Hippocampal formation (tissue), 2 donors: ENCODE data around the gene WDR93.

Experiments used
- DNase-seq, 2 donors: peaks; one replicate each; lab custom pipeline; 2025; lab: John Stamatoyannopoulos, UW

Gene WDR93

DNA sequence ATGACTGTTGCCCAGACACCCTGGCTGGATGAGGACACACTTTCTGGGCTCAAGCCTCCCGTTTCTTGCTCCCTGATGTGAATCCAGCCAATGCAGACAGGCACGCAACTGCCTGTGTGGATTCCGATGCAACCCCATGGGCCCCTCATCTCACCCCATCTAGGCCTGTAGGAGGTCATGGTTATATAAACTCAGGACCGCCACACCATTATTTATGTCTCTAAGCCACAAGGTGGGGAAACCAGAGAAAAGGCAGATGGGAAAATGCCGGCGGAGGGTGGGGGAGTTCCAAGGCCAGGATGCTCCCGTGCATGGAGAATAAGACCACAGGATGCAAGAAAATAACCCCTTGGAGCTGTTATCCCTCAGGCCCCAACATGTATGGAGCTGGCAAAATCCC, 58.4 kb downstream of the WDR93 start:
- no peak for DNase-seq

DNA sequence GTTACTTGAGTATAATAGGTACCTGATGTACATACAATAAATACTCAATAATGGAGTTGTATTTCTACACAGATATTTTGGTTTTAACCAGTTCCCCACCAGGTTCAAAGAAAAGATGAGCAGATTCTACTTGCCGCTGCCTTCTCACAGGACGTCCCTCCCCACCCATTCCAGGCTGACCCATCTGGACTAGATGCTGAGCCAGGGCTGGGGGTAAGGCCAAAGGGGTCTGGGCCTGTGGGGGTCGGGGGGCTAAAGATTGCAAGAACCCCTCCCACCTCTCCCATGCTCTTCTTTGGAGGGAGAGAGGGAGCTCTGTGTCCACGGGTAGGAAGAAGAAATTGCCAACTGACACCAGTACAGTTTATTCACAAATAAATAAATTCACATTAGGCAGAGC, 58.9 kb downstream of the WDR93 start:
- DNase-seq: no peak

GRCh38 chr15:89749951-89750559, 59.4 kb downstream of the WDR93 start:
- DNase-seq: no peak

DNA sequence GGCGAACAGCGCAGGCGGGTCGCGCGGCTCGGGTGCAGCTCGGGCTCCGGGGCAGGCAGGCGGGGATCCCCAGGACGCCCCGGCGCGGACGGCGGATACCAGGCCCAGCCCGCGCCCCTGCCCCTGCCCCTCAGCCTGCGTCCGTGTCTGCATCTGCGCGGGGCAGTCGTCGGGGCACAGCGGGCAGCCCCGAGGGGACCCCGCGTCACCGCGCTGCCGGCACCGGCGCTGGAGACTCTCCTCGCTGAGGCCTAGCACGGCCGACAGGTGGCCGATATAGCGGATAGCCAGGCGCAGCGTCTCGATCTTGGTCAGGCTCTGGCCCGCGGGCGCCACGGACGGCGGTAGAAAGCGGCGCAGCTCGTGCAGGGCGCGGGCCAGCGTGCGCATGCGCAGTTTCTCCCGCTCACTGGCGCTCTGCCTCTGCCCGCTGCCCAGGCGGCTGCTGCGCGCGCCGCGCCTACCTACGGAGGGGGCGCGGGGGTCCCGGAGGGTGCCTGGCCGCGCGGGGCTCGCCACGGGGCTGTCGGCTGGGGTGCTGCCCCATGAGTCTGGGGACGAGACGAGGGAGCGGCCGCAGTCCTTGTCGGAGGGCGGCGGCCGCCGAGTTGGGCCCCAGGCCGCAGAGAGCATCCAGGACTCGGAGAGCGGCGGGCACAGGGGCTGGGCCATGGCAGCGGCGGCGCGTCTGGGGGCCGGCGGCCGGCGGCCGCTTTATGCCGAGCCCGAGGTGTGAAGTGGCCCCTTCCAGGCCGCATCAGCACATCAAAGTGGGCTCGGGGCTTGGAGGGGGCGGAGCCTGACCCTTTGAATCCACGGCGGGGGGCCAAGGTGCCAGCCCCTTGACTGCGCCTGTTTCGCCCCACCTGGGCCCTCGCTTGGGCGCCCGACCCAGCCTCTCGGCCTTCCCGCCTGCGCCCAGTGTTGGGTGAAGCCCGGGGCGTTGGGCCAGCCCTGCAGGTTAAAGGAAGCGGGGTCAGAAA, 60.2 kb downstream of the WDR93 start, which contains the start of gene MESP1:
Gene MESP1, minus strand, starts transcription at position 690 of the 983 bp plus-strand sequence. Its CDS starts 18 bp downstream, at position 672.
- DNase-seq: peak; percentile 82 to 89

DNA sequence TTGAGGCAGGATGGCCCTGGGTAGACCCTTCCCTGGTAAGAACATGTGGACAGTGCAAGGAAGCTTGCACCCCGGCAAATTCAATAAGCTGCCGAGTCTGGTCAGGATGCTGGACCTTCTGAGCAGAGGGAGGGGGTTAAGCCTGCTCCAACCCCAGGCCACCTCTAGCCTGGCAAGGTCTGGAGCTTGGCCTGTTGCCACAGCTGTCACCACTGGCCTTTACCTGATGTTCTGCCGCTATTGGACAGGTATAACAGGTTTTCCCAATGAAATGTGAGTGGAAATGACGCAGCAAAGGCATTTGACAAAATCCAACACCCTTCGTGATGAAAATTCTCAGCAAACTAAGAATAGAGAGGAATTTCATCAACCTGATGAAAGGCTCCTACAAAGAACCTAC, 61.1 kb downstream of the WDR93 start:
- no peak for DNase-seq

DNA sequence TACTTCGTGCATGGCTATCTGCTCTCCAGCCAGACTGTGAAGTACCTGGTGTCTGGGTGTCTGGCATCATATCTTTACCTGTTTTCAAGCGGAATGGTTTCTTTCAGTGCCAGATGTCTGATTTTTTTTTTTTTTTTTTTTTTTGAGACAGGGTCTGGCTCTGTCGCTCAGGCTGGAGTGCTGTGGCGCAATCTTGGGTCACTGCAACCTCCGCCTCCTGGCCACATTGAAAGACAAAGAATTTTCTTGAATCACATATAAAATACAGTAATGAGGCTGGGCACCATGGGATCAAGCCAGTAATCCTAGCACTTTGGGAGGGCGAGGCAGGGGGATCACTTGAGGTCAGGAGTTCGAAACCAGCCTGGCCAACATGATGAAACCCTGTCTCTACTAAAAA, 63.2 kb downstream of the WDR93 start:
- DNase-seq: no peak

DNA sequence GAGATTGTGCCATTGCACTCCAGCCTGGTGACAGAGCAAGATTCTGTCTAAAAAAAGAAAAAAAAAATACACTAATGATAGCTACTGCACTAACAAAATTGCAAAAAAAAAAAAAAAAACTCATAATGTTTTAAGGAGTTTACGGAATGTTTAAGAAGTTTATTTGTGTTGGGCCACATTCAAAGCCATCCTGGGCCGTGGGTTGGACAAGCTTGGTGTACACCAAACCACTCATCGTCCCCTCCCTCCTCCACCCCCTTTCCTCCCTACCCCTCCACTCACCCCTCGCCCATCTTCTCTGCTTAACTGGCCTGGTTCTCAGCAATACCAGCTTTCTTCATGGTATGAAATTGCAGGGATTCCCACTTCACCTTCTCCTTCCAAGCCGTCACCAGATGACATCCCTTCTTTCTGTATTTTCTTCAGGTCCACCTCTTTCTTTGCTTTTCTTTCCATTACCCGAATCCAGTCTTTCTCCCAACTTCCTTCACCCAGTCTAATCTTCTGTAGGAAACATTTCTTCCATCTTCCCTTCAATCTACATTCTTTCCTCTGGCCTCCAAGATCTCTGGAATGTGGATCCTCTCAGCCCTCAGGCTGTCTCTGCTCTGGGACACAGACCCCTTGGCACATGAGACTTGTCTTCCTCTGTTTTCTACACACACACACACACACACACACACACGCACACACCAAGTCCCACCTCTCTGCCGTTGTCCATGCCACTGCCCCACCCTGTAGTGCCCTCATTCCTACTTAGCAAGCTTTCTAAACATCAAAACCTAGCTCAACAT, 63.9 kb downstream of the WDR93 start:
- no peak for DNase-seq

DNA sequence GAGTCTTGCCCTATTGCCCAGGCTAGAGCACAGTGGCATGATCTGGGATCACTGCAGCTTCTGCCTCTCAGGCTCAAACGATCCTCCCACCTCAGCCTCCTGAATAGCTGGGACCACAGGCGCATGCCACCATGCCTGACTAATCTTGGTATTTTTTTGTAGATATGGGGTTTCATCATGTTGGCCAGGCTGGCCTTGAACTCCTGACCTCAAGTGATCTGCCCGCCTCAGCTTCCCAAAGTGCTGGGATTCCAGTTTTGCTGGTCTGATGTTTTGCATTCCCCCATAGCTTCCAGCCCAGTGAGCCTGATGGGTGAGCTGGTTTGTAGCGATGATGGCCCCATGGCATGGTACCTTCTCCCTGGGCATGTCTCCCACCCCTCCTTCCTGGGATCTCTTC, 65.1 kb downstream of the WDR93 start:
- DNase-seq: no peak

GRCh38 chr15:89756897-89757296, 66.3 kb downstream of the WDR93 start:
- no peak for DNase-seq

GRCh38 chr15:89758283-89758682, 67.7 kb downstream of the WDR93 start:
- DNase-seq: no peak

- DNase-seq: no peak
These were observed 68.4 kb downstream of the WDR93 start for GRCh38 chr15:89758981-89759380.

DNA sequence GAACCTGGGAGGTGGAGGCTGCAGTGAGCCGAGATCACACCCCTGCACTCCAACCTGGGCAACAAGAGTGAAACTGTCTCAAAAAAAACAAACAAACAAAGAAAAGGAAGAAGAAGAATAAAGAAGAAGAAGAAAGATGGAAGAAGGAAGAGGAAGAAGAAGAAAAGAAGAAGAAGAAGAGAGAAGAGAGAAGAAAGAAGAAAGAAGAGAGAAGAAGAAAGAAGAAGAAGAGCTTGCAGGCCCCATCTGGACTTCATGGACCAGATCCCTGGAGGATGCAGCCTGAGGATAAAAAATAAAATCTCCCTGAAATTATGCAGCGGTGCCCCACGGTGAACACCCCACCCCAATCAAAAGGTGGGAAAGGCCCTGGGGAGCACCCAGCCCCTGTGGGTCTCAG, 69.2 kb downstream of the WDR93 start:
- no peak for DNase-seq

DNA sequence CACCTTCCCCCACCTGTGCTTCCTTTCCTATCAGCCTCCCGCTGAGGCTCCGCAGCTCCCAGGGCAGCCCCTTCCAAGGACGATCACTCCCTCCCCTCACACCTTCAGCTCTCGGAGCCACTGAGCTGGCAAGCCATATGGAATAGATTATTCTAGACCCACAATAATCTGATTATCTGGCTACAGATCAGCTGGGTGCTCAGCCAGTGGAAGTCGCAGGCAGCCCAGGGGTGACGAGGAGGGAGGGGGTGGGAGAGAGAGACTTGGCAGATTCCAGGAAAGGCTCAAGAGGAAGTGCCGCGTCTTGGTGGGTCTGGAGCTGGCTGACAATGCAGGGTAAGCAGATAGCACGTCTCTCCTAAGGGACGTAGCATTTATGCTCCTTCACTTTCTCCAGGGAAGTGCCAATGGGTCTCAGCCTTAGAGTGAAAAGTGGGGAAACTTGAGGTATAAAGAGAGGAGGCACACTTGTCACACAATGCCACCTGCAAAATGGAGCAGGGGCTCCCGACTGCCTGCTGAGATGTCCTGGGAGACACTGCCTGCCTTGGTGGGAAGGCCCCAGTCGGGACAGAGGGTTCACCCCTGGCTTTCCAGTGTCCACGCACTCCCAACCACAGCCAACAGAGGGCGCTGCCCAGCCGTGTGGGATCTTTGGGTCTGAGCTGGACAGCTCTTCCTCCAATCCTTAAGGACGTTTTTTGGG, 69.8 kb downstream of the WDR93 start:
- DNase-seq: peak; percentile 12 to 56

GRCh38 chr15:89761009-89761831, 70.6 kb downstream of the WDR93 start:
- no peak for DNase-seq

GRCh38 chr15:89761929-89762328, 71.3 kb downstream of the WDR93 start:
- DNase-seq: no peak

DNA sequence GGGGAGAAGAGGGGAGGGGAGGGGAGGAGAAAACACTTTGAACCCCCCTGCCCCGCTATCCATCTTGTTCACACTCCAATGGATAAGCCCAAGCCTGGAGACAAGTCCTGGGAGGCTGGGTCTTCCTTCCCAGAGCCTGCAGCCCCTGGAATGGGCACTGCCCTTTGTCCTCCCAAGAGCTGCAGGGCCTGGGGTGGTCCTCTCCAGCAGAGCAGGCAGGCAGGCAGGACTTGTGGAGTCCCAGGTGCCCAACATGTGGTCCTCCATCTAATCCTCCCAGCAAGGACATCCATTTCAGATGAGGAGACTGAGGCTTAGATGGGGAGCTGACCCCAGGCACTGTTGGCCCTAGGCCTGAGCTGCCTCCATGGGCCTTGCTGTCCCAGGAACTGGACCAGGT, 75.1 kb downstream of the WDR93 start:
- DNase-seq: no peak

GRCh38 chr15:89766357-89767311, 76.0 kb downstream of the WDR93 start:
- DNase-seq: no peak

DNA sequence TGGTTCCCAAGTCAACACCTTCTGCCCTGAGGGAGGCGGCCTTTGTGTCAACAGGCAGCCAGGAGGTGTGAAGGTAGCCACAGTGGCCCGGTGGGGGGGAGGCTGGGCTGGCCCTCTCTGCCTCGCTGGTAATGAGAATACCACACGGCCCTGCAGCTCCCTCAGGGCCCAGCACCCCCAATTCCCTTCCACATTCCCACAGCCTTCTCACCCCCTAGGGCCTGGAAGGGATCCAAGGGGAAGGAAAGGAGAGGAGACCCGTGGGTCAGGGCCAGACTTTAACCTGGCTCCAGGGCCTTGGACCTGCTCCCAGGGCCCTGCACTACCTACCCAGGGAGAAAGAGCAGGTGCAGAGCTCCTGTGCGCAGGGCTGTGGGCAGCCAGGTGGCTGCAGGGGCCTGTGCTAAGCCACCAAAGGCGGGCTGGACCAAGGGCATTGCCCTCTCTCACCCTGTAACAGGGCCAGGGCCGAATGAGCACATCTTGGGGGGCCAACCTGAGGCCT, 76.9 kb downstream of the WDR93 start:
- DNase-seq: no peak

DNA sequence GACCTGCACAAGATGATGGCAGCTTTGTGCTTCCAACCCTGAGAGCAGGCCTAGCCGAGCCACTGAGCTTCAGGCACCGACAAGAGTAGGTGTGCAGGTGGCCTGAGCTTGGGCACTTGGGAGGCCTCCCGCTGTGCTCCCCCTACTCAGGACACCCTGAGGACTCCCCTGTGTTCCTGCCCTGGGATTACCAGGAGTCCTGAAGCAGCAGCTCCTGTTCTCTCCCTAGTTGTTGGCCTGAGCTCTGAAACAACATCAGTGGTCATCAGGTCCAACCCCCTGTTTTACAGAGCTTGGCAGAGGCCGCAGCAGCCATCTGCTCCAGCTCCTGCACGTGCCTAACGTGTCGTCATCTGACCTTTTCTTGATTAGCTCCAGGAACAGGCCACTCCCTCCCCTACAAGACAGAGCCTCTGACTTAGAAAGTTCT, 77.5 kb downstream of the WDR93 start:
- no peak for DNase-seq
